HCT116 (cell line): ENCODE results near the gene DGKB. TPM values are rescaled to one million over a fixed set of nuclear protein-coding genes. Genes with fewer than 3 reads are reported as not detected.

Experiments used
- ATAC-seq: fragments of 200-7000 bp; cut with Tn5 transposase; 2 replicates; pipeline ENCODE4 v1.9.1; 2020; ENCODE audit warnings: mild to moderate bottlenecking, moderate library complexity
- BruUV-seq: library from RNA; stranded (reverse); fragments of 400-500 nt; replicated peaks from 2 replicates; lab custom pipeline; 2021; lab: Mats Ljungman, UMichigan
- CTCF ChIA-PET: fragments of 300-600 bp; sonication (Branson Sonifier 250); formaldehyde crosslinking; loops from one replicate; lab custom pipeline; 2021; ENCODE audit warnings: antibody characterized with exemption; lab: Charles Lee
- POLR2A ChIA-PET: fragments of 300-600, 350-600 bp; sonication (Branson Sonifier 250); formaldehyde crosslinking; loops from one replicate; lab custom pipeline; 2021; ENCODE audit warnings: antibody characterized with exemption; lab: Charles Lee
- RAD21 ChIA-PET, 2 experiments: fragments of 300-600 bp; sonication (Branson Sonifier 250); formaldehyde crosslinking; loops; one replicate each; lab custom pipeline; 2023; ENCODE audit warnings: low total read pairs in 2 of 2; ENCODE audit not compliant: uncharacterized antibody in 2 of 2, unreplicated experiment in 2 of 2, low non-redundant PET in 1 of 2; lab: Charles Lee
- DNase-seq: peaks from one replicate; pipeline ENCODE4 v3.0.0-alpha.2; 2010; ENCODE audit warnings: low read depth, low spot score
- H2AFZ ChIP-seq: fragments of 200-600 bp; shearing (Covaris generic), sonication (generic); 2 replicates; pipeline ENCODE4 v1.6.1; 2017; ENCODE audit warnings: low read depth, mixed run types, mixed read lengths, antibody characterized with exemption, low read length; ENCODE audit not compliant: poor library complexity, severe bottlenecking
- H3K27ac ChIP-seq: 2 replicates; pipeline ENCODE4 v1.5.1; 2012; ENCODE audit warnings: low read depth, low read length
- H3K27me3 ChIP-seq: fragments of 200-600 bp; sonication (generic); 2 replicates; pipeline ENCODE4 v1.6.1; 2016; ENCODE audit warnings: mixed run types, low read length, mixed read lengths; ENCODE audit not compliant: insufficient read depth
- H3K36me3 ChIP-seq, 2 experiments: fragments of 200-500 bp in 1 of 2; fragments of 200-600 bp in 1 of 2; sonication (Bioruptor generic) in 1 of 2; sonication (generic) in 1 of 2; 2 replicates each; pipeline versions ENCODE4 v1.5.1 to v1.6.1; 2014 to 2016; ENCODE audit warnings: low read length in 2 of 2, inconsistent platforms in 1 of 2, mixed read lengths in 1 of 2, mixed run types in 1 of 2; ENCODE audit not compliant: insufficient read depth in 2 of 2, control insufficient read depth in 1 of 2
- H3K4me1 ChIP-seq, 2 experiments: fragments of 200-600 bp in 1 of 2; sonication (generic) in 1 of 2; 2 replicates each; pipeline versions ENCODE4 v1.5.1 to v1.6.1; 2012 to 2017; ENCODE audit warnings: low read length in 2 of 2, inconsistent platforms in 1 of 2, mild to moderate bottlenecking in 1 of 2, mixed read lengths in 1 of 2, mixed run types in 1 of 2, moderate library complexity in 1 of 2; ENCODE audit not compliant: insufficient read depth in 2 of 2, control insufficient read depth in 1 of 2
- H3K4me2 ChIP-seq: fragments of 200-600 bp; sonication (generic); 2 replicates; pipeline ENCODE4 v1.6.1; 2017; ENCODE audit warnings: mixed run types, low read length, mixed read lengths
- H3K4me3 ChIP-seq, 2 experiments: fragments of 200-600 bp in 1 of 2; sonication (generic) in 1 of 2; replicated peaks in 1 of 2; 2 replicates each; pipeline ENCODE4 v1.5.1; 2011 to 2016; ENCODE audit warnings: low read length in 2 of 2, control low read depth in 1 of 2, low read depth in 1 of 2, mild to moderate bottlenecking in 1 of 2, mixed read lengths in 1 of 2, mixed run types in 1 of 2
- H3K79me2 ChIP-seq: fragments of 200-600 bp; sonication (generic); 2 replicates; pipeline ENCODE4 v1.6.1; 2017; ENCODE audit warnings: mild to moderate bottlenecking, mixed run types, low read length, moderate library complexity, mixed read lengths; ENCODE audit not compliant: insufficient read depth
- H3K9ac ChIP-seq: fragments of 200-600 bp; sonication (generic); 2 replicates; pipeline ENCODE4 v1.6.1; 2016; ENCODE audit warnings: low read length, mixed read lengths
- H3K9me2 ChIP-seq: fragments of 200-600 bp; sonication (generic), shearing (Covaris generic); 2 replicates; pipeline ENCODE4 v1.6.1; 2017; ENCODE audit warnings: mixed run types, mild to moderate bottlenecking, moderate library complexity; ENCODE audit not compliant: insufficient read depth
- H3K9me3 ChIP-seq, 2 experiments: fragments of 200-500 bp in 1 of 2; fragments of 200-600 bp in 1 of 2; sonication (Bioruptor generic) in 1 of 2; sonication (generic) in 1 of 2; 2 replicates each; pipeline ENCODE4 v1.6.1; 2014 to 2017; ENCODE audit warnings: low read length in 2 of 2, mixed read lengths in 2 of 2, inconsistent platforms in 1 of 2, low read depth in 1 of 2, mild to moderate bottlenecking in 1 of 2, mixed run types in 1 of 2, moderate library complexity in 1 of 2; ENCODE audit not compliant: control insufficient read depth in 1 of 2, insufficient read depth in 1 of 2
- H4K20me1 ChIP-seq: fragments of 200-600 bp; sonication (generic), shearing (Covaris generic); 2 replicates; pipeline ENCODE4 v1.6.1; 2017; ENCODE audit warnings: mixed run types, mild to moderate bottlenecking, moderate library complexity; ENCODE audit not compliant: insufficient read depth
- CEBPB ChIP-seq: IDR thresholded peaks from 2 replicates; pipeline ENCODE4 v1.6.1; 2012; ENCODE audit warnings: low read depth
- EGR1 ChIP-seq: IDR thresholded peaks from 2 replicates; pipeline ENCODE4 v1.6.1; 2012; ENCODE audit warnings: low read depth
- ELF1 ChIP-seq: IDR thresholded peaks from 2 replicates; pipeline ENCODE4 v1.6.1; 2012; ENCODE audit warnings: low read depth, borderline replicate concordance
- EZH2 ChIP-seq: fragments of 200-600 bp; sonication (generic); IDR thresholded peaks from 2 replicates; pipeline ENCODE4 v1.6.1; 2017; ENCODE audit warnings: antibody characterized with exemption, mixed run types
- POLR2A ChIP-seq: IDR thresholded peaks from 2 replicates; pipeline ENCODE4 v1.7.0; 2011; ENCODE audit warnings: borderline replicate concordance; ENCODE audit not compliant: insufficient read depth, insufficient read length; ENCODE audit errors: extremely low read depth
- SRF ChIP-seq: IDR thresholded peaks from 2 replicates; pipeline ENCODE4 v1.6.1; 2012; ENCODE audit warnings: low read depth
- ZFX ChIP-seq: fragments of 450-650 bp; IDR thresholded peaks from 2 replicates; pipeline ENCODE4 v1.6.1; 2017
- intact Hi-C: fragments of 100-400 bp; cut with micrococcal nuclease; formaldehyde crosslinking; loops from 2 replicates; pipeline ENCODE4 v1.10.0; 2022
- total RNA-seq: library from RNA; stranded (reverse); gene quantifications from one replicate; pipeline ENCODE4 v1.2.1, GENCODE V29; 2021; ENCODE audit not compliant: unreplicated experiment
- TF ChIP-seq, protein P1 (sequence below), 3 experiments: fragments of 200-600 bp in 1 of 3; sonication (generic) in 1 of 3; IDR thresholded peaks in 2 of 3; conservative IDR thresholded peaks in 1 of 3; 2 replicates each; pipeline ENCODE4 v1.5.1; 2012 to 2017; ENCODE audit warnings: low read depth in 2 of 3, low read length in 2 of 3, antibody characterized with exemption in 1 of 3, borderline replicate concordance in 1 of 3, control low read depth in 1 of 3, mild to moderate bottlenecking in 1 of 3, mixed read lengths in 1 of 3, mixed run types in 1 of 3, moderate library complexity in 1 of 3; ENCODE audit not compliant: insufficient read depth in 1 of 3

DGKB gene
- total RNA-seq, 1 experiment from 2014 or later: 0.05 TPM

DNA sequence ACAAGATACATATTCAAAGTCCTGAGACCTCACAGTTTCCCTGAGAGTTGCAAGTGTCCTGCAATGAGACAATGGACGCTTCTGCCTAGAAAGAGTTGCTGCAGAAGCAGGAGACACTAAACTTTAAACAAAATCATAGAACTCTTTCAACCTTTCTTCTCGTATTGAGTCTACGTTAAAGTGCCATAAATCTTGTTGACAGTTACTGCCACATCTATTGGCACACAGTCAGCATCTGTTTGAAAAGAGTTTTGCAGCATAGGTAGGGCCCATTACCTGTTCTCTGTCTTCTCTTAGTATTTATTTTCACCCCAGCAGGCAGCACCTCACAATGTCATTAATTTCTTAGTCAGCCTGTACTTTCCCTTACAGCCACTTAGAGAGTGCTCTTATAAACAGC, 577.8 kb downstream of the DGKB start (continued):
- TF ChIP-seq, protein P1, sequence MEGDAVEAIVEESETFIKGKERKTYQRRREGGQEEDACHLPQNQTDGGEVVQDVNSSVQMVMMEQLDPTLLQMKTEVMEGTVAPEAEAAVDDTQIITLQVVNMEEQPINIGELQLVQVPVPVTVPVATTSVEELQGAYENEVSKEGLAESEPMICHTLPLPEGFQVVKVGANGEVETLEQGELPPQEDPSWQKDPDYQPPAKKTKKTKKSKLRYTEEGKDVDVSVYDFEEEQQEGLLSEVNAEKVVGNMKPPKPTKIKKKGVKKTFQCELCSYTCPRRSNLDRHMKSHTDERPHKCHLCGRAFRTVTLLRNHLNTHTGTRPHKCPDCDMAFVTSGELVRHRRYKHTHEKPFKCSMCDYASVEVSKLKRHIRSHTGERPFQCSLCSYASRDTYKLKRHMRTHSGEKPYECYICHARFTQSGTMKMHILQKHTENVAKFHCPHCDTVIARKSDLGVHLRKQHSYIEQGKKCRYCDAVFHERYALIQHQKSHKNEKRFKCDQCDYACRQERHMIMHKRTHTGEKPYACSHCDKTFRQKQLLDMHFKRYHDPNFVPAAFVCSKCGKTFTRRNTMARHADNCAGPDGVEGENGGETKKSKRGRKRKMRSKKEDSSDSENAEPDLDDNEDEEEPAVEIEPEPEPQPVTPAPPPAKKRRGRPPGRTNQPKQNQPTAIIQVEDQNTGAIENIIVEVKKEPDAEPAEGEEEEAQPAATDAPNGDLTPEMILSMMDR (IDR thresholded peaks at IDR 0.05 in 2 of 3, conservative IDR thresholded peaks at IDR 0.05 in 1 of 3; ENCODE audit: borderline replicate concordance in 1 of 3, insufficient read depth in 1 of 3, low read depth in 2 of 3, low read length in 2 of 3): no peak
- TF ChIP-seq ELF1 (no peak), SRF (no peak)

DNA sequence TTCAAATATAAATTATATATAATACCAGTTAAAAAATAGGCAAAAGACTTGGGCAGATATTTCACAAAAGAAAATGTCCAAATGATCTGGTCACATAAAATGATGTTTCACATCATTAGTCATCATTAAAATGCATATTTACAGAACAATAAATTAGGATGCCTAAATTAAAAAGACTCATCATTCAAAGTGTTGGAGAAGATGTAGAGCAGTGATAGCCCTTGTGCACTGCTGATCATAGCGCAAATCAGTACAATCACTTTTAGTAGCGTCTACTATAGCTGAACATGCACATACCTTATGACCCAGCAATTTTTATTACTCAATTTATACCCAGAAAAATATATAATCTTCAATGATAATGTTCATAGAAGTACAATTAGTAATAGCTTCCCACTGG, 579.8 kb downstream of the DGKB start:
- Histone ChIP-seq H3K4me1 (no peaks in the 10 kb centered on the region), H3K36me3 (no peaks in the 10 kb centered on the region), H3K27ac (no peak overlapping the region), H3K9ac (no peak overlapping the region), H2AFZ (no peak overlapping the region), H3K9me3 (no peaks in the 10 kb centered on the region), H4K20me1 (no peaks in the 10 kb centered on the region), H3K79me2 (no peaks in the 10 kb centered on the region), H3K27me3 (no peaks in the 10 kb centered on the region), H3K4me2 (no peak overlapping the region), H3K4me3 (no peak overlapping the region), H3K9me2 (no peaks in the 10 kb centered on the region)
- DNase-seq: no peak
- ChIA-PET CTCF (no interaction called here), RAD21 (no interaction called here), POLR2A (no interaction called here)
- no TSS peak for BruUV-seq
- ATAC-seq: no peak
- intact Hi-C loops: no loop called here
- no peak for TF ChIP-seq POLR2A
- no peak for TF ChIP-seq ZFX
- TF ChIP-seq, protein P1 (IDR thresholded peaks at IDR 0.05 in 2 of 3, conservative IDR thresholded peaks at IDR 0.05 in 1 of 3; ENCODE audit: borderline replicate concordance in 1 of 3, insufficient read depth in 1 of 3, low read depth in 2 of 3, low read length in 2 of 3): no peak
- no peak for TF ChIP-seq CEBPB
- TF ChIP-seq EGR1: no peak
- TF ChIP-seq EZH2: no peak
